Activated T-cell treated with anti-CD3 and anti-CD28 coated beads, Interleukin-2, amount 50 U/mL, for 24 hours (primary cell): Measurements from ENCODE around the gene PSMD10.

Experiments
- DNase-seq: peaks from one replicate; pipeline ENCODE4 v3.0.0-alpha.2; 2020
- H3K27ac Mint-ChIP-seq: 2 replicates; pipeline ENCODE4 v1.8.0; 2020; ENCODE audit warnings: mild to moderate bottlenecking, mixed read lengths
- H3K27me3 Mint-ChIP-seq: 2 replicates; pipeline ENCODE4 v1.8.0; 2020; ENCODE audit warnings: mixed read lengths
- H3K36me3 Mint-ChIP-seq: 2 replicates; pipeline ENCODE4 v1.8.0; 2020; ENCODE audit warnings: low read depth, mixed read lengths
- H3K4me1 Mint-ChIP-seq: 2 replicates; pipeline ENCODE4 v1.8.0; 2020; ENCODE audit warnings: low read depth, mixed read lengths
- H3K4me3 Mint-ChIP-seq: 2 replicates; pipeline ENCODE4 v1.8.0; 2020; ENCODE audit warnings: mild to moderate bottlenecking, moderate library complexity, mixed read lengths
- H3K9me3 Mint-ChIP-seq: 2 replicates; pipeline ENCODE4 v1.8.0; 2020; ENCODE audit warnings: mixed read lengths

Gene PSMD10, protein sequence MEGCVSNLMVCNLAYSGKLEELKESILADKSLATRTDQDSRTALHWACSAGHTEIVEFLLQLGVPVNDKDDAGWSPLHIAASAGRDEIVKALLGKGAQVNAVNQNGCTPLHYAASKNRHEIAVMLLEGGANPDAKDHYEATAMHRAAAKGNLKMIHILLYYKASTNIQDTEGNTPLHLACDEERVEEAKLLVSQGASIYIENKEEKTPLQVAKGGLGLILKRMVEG

DNA sequence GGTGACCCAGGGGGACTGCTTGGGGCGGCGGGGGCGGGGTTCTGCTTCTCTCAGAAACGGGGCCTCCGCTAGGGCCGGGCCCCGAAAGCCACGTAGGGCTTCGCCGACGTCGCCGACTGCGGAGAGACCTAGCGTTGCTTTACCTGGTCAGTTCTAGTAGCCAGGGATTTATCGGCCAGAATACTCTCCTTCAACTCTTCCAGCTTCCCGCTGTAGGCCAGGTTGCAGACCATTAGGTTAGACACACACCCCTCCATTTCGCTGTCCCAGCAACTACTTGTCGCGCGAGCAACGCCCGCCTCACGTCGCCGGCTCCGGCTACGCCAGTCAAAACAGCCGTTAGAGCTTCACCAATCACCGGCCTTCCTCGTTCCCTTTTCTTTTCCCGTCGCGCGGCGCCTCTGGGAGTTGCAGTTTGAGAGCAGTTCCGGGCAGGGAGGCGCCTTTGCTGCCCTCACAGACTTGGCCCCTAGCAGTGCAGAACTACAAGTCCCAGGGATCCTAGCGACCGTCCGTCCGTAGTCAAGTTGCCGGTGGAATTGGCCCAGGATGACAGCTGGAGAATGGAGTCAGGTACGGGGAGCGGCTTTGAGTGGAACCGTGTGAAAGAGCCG lies at the start of gene PSMD10, which contains the start of gene ATG4A:
Gene PSMD10, minus strand, starts transcription at position 279 of the 614 bp plus-strand sequence. Its CDS starts 22 bp downstream, at position 257.
Gene ATG4A, plus strand, starts transcription at position 515 of the 614 bp plus-strand sequence. Its CDS starts 49 bp downstream, at position 564.
- no peaks in the 10 kb centered on the region for H3K9me3 Mint-ChIP-seq
- H3K4me3 Mint-ChIP-seq = no peak within 1 kb of the TSS
- H3K36me3 Mint-ChIP-seq = peaks cover 13% of the 10 kb centered on the region
- H3K4me1 Mint-ChIP-seq = peaks cover 15% of the 10 kb centered on the region
- H3K27ac Mint-ChIP-seq = no peak within 1 kb of the TSS
- DNase-seq = peak; percentile 86
- H3K27me3 Mint-ChIP-seq = no peaks in the 10 kb centered on the region

DNA sequence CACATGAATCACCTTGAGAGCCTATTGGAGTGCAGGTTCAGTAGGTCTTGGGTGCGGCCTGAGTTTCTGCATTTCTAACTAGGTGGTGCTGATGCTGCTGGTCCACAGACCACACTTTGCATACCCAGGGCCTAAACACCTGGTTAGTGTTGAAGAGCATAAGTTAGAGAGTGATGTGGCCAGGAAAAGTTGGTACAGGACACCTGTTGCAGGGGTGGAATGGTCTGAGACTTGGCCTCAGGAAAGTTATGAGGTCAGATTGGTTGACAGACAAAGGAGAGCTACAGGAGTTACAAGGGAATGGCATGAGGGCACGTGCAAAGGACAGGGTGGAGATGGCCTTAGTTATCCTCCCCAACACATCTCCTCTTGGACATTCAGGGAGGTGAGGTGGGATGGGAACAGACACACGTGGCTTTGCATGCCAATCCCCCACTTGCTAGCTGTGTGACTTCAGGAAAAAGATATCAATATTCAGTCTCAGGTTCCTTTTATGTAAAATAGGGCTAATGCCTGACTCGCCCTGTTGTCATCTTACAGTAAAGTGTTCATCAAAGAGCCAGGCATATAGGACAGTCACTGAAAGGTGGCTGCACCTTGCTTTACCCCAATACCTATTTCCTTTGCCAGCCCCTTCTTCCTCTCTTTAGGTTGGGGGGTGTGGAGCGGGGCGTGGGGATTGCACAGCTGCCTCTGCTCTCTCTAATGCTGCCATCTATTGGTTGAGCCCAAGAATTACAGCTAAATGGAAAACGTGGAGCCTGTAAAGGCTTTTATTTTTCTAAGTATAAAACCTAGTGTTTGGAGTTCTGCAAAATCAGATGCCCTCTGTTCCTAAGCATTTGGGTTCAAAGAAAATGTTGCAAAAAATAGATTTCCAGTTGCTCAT lies 47.7 kb upstream of the PSMD10 start:
- H3K27ac Mint-ChIP-seq = no peak overlapping the region
- H3K9me3 Mint-ChIP-seq = no peaks in the 10 kb centered on the region
- DNase-seq = no peak
- H3K4me1 Mint-ChIP-seq = no peaks in the 10 kb centered on the region
- peaks cover 26% of the 10 kb centered on the region for H3K27me3 Mint-ChIP-seq
- peaks cover 52% of the 10 kb centered on the region for H3K36me3 Mint-ChIP-seq
- no peak overlapping the region for H3K4me3 Mint-ChIP-seq

DNA sequence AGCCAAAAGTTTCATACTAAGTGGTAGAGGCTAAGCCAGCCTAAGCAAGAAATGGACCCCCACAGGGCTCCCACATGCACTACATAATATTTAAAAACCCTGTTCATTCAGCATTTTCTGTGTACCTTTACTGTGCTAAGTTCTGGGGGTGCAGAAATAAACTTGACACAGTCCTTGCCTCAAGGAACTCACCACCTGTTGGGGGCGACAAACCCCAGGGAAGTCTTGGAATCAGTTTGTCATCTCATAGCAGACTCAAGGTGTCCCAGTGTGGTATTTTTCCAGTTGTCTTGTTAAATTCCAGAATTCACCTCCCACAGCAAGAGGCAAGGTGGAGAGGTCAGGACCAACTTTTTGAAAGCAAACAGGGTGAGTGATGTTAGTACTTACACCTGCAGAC lies 43.4 kb upstream of the PSMD10 start:
- Mint-ChIP-seq H3K27me3 (peaks cover 25% of the 10 kb centered on the region), H3K9me3 (no peaks in the 10 kb centered on the region), H3K4me3 (no peak overlapping the region), H3K4me1 (no peaks in the 10 kb centered on the region), H3K27ac (no peak overlapping the region), H3K36me3 (peaks cover 67% of the 10 kb centered on the region)
- no peak for DNase-seq

DNA sequence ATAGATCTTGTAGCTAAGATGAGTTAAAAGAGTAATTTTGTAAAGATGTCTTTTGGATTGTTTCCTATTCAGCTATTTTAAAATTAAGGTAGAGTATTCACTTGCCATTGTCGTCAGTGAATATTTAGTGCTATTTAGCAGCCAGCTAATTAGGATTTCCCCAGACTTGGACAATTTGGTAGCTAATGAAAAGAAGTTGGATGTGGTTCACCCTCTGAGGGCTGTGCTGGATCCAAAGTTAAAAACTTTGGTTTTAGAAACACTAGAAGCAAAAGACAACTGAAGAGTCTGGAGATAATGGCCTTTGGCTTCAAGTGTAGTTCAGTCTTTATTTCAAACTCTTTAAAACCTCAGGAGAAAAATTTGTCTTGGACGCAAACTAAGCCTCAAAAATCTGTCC lies 41.5 kb upstream of the PSMD10 start:
- Mint-ChIP-seq H3K4me3 (no peak overlapping the region), H3K36me3 (peaks cover 57% of the 10 kb centered on the region), H3K9me3 (no peaks in the 10 kb centered on the region), H3K4me1 (no peaks in the 10 kb centered on the region), H3K27ac (no peak overlapping the region), H3K27me3 (peaks cover 19% of the 10 kb centered on the region)
- DNase-seq = no peak

DNA sequence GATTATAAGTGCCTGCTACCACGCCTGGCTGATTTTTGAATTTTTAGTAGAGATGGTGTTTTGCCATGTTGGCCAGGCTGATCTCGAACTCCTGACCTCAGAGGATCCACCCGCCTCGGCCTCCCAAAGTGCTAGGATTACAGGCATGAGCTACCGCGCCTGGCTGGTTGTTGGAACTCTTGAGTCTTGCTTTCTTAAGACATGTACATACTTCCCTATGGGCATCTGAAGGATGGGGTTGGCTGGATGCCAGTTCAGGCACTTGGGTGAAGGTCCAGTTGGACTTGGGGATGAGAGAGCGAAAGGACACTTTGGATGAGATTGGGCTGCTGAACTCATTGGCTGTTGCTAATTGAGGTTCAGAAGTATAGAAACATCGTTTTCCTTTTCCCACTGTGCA lies 40.7 kb upstream of the PSMD10 start:
- peaks cover 19% of the 10 kb centered on the region for H3K27me3 Mint-ChIP-seq
- no peaks in the 10 kb centered on the region for H3K4me1 Mint-ChIP-seq
- H3K27ac Mint-ChIP-seq = no peak overlapping the region
- no peaks in the 10 kb centered on the region for H3K9me3 Mint-ChIP-seq
- DNase-seq = no peak
- H3K4me3 Mint-ChIP-seq = no peak overlapping the region
- H3K36me3 Mint-ChIP-seq = peaks cover 59% of the 10 kb centered on the region

DNA sequence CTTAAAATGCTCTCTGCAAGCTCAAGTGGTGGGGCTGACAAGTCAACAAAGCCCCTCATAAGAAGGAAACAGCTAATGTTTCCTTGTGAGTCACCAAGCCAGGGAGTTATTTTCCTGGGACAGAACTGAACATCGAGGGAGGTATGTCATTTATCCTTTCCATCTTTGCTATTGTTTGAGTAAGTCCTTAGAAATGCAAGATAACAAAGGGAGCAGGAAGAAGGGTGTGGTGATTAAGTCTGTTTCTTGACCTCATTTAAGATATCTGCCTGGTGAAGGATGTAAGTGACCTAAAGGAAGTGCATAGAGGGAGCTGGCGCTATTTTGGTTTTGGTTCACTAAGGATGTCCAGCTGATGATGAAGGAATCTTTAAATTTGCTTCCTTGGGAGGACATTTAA lies 40.1 kb upstream of the PSMD10 start:
- Mint-ChIP-seq H3K27me3 (peaks cover 19% of the 10 kb centered on the region), H3K36me3 (peaks cover 63% of the 10 kb centered on the region), H3K9me3 (no peaks in the 10 kb centered on the region), H3K27ac (no peak overlapping the region), H3K4me3 (no peak overlapping the region), H3K4me1 (no peaks in the 10 kb centered on the region)
- DNase-seq = no peak

DNA sequence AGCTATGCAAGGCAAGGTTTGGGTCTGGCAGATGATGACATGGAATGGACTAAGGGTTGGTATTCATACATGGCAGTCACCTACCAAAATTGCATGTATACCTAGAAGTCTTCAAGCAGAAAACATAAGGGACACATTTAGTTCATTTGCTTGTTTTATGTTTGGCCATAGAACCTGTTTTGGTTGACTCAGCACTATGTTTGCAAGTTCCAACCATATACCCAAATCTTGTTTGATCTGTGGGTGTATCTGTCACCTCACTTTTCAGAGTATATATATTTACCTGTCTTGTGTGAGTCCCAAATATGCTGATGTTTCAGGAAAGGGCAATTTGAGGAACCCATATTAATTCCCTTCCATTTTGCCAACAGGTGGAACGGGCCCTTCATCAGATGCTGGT lies 39.5 kb upstream of the PSMD10 start:
- Mint-ChIP-seq H3K4me1 (no peaks in the 10 kb centered on the region), H3K9me3 (no peaks in the 10 kb centered on the region), H3K27me3 (peaks cover 19% of the 10 kb centered on the region), H3K36me3 (peaks cover 62% of the 10 kb centered on the region), H3K4me3 (no peak overlapping the region), H3K27ac (no peak overlapping the region)
- DNase-seq = no peak

DNA sequence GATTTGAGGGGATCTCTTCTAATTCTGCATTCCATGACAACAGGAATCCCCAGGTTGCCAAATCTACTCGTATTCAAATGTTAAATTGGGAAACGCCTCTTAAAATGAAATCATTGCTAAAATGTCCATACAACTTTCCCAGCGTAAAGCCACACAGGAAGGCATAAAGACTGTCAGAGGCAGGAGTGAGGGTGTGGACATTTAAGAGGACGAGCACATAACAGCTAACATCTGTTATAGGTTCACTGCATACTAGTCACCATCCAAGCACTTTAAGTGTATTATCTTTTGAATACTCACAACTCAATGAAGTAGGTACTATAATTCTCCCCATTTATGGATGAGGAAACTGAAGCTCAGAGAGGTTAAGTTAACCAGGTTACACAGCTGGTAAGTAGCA lies 35.8 kb upstream of the PSMD10 start:
- no peak overlapping the region for H3K27ac Mint-ChIP-seq

DNA sequence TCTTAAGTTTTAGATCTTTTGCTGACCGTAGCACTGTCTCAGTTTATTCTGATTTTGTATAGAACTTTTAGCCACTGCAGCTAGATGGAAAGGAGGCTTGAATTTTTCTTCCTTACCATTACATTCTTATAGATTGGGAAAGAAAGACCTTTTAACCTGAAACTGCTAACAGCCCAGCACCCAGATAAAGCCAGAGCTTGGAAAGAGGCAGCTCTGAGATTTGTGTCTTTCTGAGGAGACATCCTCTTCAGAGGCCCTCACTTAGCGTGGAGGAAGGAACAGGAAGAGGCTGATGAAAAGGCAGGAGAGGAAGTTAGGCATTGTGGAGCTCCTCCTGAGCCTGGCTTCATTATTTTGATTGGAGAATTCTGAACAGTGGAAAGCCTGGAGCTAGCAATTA lies 35.3 kb upstream of the PSMD10 start:
- H3K27ac Mint-ChIP-seq = no peak overlapping the region
- no peaks in the 10 kb centered on the region for H3K9me3 Mint-ChIP-seq
- H3K4me1 Mint-ChIP-seq = no peaks in the 10 kb centered on the region
- DNase-seq = no peak
- H3K36me3 Mint-ChIP-seq = peaks cover 27% of the 10 kb centered on the region
- peaks cover 3% of the 10 kb centered on the region for H3K27me3 Mint-ChIP-seq
- H3K4me3 Mint-ChIP-seq = no peak overlapping the region

More for the DNA sequence above, 35.8 kb upstream of the PSMD10 start:
- H3K36me3 Mint-ChIP-seq = peaks cover 30% of the 10 kb centered on the region
- no peak for DNase-seq
- no peak overlapping the region for H3K4me3 Mint-ChIP-seq
- no peaks in the 10 kb centered on the region for H3K4me1 Mint-ChIP-seq
- H3K9me3 Mint-ChIP-seq = no peaks in the 10 kb centered on the region
- peaks cover 5% of the 10 kb centered on the region for H3K27me3 Mint-ChIP-seq

DNA sequence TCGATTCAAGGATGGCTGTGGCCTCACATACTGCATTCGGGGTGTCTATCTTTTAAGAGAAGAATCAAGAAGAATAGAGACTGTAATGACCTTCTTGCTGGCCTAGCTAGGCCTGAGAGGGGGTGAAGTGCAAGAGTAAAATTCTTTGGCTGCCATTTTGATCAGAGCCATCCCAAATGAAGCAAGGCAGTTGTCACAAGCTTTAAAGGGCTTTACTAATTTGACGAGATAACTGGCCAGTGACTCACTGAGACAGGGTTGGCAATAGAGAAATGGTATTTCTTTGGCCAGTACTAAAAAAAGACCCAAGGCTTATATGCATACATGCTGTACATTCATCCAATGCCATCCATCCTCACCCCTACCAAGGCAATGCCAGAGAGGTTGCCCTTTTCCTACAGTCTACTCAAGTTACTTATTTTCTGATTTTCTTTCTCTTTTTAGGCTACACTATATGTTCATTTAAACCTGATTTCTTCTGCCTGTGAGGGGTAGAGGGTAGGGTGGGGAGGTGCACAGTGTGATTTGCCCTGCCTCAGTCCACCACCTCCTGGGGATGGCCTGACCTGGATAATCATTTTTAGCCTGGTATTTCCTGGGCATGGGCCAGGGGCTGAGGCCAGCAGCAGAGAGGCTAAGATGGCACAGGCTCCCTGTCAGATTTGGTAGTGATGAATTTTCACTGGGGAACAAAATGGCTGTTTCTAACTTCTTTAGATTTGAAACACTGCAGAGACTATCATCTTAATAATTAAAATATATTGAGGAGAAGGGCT lies 32.4 kb upstream of the PSMD10 start:
- H3K9me3 Mint-ChIP-seq = no peaks in the 10 kb centered on the region
- H3K27me3 Mint-ChIP-seq = no peaks in the 10 kb centered on the region
- H3K36me3 Mint-ChIP-seq = peaks cover 12% of the 10 kb centered on the region
- H3K4me1 Mint-ChIP-seq = no peaks in the 10 kb centered on the region
- no peak for DNase-seq
- H3K4me3 Mint-ChIP-seq = no peak overlapping the region
- no peak overlapping the region for H3K27ac Mint-ChIP-seq

DNA sequence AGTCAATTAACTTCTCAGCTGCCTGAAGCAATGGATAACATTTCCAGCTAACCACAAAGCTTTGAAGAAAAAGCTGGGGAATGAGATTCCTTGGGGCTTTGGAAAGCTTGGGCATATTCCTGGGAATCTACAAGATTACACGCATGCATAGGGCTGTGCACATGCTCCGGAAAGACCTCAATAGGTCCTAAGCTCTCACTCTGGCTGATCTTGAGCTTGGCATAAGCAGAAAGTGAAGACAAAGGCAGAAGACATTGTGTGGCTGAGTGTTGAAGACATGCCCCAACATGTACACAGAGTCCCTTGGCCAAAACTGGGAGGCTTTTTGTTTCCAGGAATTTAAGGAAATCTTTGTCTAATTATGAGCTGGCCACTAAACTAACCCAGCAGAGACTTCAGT lies 31.4 kb upstream of the PSMD10 start:
- Mint-ChIP-seq H3K36me3 (peaks cover 8% of the 10 kb centered on the region), H3K4me1 (no peaks in the 10 kb centered on the region), H3K27ac (no peak overlapping the region), H3K4me3 (no peak overlapping the region), H3K9me3 (no peaks in the 10 kb centered on the region), H3K27me3 (no peaks in the 10 kb centered on the region)
- DNase-seq = no peak

DNA sequence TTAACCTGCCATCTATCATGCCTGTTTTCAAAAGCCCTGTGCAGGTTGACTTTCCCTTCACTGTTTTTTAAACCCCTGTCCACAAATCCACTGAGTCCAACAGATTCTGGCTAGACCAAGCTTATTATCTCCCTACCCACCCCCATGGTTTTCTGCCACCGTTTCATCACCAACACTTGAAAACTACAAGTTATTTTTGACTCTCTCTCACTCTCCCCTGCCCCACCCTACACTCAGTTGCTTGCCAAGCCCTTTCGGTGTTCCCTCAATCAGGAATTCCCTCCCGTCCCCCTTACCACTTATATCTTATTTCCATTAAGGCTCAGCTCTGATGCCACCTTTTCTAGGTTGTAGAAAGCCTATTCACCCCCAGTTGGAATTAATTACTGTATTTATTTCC lies 29.9 kb upstream of the PSMD10 start:
- H3K4me1 Mint-ChIP-seq = no peaks in the 10 kb centered on the region
- peaks cover 7% of the 10 kb centered on the region for H3K27me3 Mint-ChIP-seq
- no peaks in the 10 kb centered on the region for H3K9me3 Mint-ChIP-seq
- DNase-seq = no peak
- no peak overlapping the region for H3K4me3 Mint-ChIP-seq
- no peaks in the 10 kb centered on the region for H3K36me3 Mint-ChIP-seq
- H3K27ac Mint-ChIP-seq = no peak overlapping the region

DNA sequence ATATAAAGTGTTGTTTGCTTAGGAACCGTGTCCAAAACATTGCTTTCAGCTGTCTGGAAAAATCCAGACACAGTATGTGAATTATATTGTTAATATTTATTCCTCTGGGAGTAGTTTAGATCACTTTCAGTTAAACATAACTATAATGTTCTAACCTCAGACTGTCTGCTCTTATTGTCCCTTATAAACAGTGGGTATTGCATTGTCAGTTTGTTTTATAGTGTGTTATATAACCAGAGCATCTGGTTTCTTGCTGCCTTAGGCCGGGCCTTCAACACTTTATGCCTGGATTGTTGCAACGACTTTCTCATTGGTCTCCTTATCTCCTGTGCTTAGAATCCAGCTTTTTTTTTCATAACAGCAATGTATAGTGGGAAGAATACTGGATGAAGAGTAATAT lies 26.6 kb upstream of the PSMD10 start:
- Mint-ChIP-seq H3K27me3 (peaks cover 18% of the 10 kb centered on the region), H3K36me3 (no peaks in the 10 kb centered on the region), H3K27ac (no peak overlapping the region), H3K4me1 (peaks cover 3% of the 10 kb centered on the region), H3K9me3 (no peaks in the 10 kb centered on the region), H3K4me3 (no peak overlapping the region)
- DNase-seq = no peak

DNA sequence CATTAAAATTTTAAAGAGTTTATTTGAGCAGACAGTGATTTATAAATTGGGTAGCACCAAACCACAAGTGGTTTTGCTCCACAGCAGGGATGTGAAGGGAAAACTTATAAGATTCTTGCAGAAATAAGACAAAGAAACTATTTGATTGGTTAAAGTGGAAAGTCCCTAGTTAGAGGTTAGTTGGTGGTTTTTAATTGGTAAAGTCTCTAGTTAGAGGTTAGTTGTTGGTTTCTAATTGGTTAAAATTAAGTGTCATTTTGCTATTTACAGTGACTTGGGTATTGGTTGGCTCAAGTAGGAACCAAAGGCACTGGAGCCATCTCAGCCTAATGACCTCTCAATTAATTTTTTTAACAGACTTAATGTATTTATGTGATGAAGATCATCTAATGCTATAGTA lies 23.2 kb upstream of the PSMD10 start:
- Mint-ChIP-seq H3K27me3 (peaks cover 19% of the 10 kb centered on the region), H3K9me3 (no peaks in the 10 kb centered on the region), H3K27ac (no peak overlapping the region), H3K4me1 (peaks cover 3% of the 10 kb centered on the region), H3K4me3 (no peak overlapping the region), H3K36me3 (no peaks in the 10 kb centered on the region)
- no peak for DNase-seq
